Measurements from ENCODE around the gene INCA1.

INCA1 gene

GRCh38 chr17:4940555-4941318 lies 56.6 kb downstream of the INCA1 start:
- CTCF ChIA-PET: interaction anchor here (1.0 to 2.3 kb wide), 4 partner anchors 15 to 122 kb away, joined by 3 to 12 read pairs (median 3); no protein-coding TSS in a partner anchor
- TF ChIP-seq CTCF (IDR thresholded peaks at IDR 0.05; ENCODE audit: control extremely low read depth, extremely low read depth, low read depth, missing control alignments): no peak
- POLR2A ChIA-PET: interaction anchor here (0.5 to 1.8 kb wide), 9 partner anchors 11 to 285 kb away, joined by 3 to 25 read pairs (median 5); partner anchors contain the start of genes C17orf107 and SPAG7
- no peak for DNase-seq (ENCODE audit: extremely low spot score)

DNA sequence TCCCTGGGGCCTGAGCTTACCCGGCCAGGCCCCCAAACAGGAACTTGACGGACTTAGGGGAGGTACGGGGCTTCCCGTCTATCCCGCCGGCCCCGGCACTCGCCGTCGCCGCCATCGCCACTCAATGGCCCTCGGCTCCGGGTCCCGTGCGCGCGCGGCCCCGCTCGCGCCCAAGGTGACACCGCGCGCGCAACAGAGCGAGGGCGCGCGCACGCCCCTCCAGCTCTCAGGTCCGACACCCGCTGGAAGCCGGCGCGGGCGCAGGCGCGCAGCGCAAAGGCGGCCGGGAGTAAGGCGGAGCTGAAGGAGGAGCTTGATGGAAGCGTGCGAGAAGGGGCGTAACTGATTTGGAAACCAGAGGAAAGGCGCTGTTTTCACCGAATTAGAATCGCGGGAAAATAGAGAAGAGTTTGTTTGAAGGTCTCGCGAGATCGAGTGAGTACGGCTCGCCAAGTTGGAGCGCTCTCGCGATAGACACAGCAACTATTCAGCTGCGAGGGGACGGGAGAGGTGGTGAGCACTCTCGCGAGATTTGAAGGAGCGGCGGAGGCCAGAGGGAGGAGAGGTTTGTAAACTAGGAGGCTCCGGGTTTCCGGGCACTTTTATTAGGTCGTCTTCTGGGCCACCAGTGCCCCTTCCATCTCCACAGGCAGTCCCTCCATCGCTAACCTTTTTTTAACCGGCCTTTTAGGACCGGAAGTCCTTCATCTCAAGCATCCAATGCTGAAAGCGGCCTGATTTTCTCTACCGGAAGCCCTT lies 57.3 kb downstream of the INCA1 start, which contains the start of the genes RNF167 and SLC25A11:
Gene RNF167 (plus strand): TSS at position 473 of the 759 bp plus-strand sequence. CDS start 642 bp downstream, outside the sequence.
Gene SLC25A11 (minus strand): TSS at position 251 of the 759 bp plus-strand sequence. CDS start 136 bp downstream, at position 115.
- ChIA-PET POLR2A (interaction anchor here (0.5 to 1.8 kb wide), 13 partner anchors 9 to 286 kb away, joined by 3 to 25 read pairs (median 5); partner anchors contain the start of genes C17orf107, PFN1 and SPAG7), CTCF (interaction anchor here (1.0 to 2.3 kb wide), 6 partner anchors 14 to 123 kb away, joined by 3 to 12 read pairs (median 3); no protein-coding TSS in a partner anchor)
- TF ChIP-seq CTCF (IDR thresholded peaks at IDR 0.05; ENCODE audit: control extremely low read depth, extremely low read depth, low read depth, missing control alignments): no peak
- peak; percentile 97 for DNase-seq (ENCODE audit: extremely low spot score)

DNA sequence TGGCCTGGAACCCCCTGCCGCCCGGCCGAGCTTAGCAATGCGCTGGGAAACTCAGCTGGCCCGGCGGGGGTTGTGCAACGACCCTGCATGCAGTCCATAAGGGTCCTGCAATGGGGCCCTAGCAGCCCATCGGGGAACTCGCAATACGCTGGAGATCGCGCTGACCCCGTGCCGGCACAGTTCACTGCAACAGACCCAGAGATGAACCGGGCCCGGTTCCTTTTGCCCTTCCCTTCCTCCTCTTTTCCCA lies 57.9 kb downstream of the INCA1 start:
- ChIA-PET POLR2A (interaction anchor here (0.5 to 1.8 kb wide), 11 partner anchors 9 to 286 kb away, joined by 3 to 25 read pairs (median 6); partner anchors contain the start of genes C17orf107, PFN1 and SPAG7), CTCF (interaction anchor here (1.0 to 2.3 kb wide), 7 partner anchors 13 to 124 kb away, joined by 3 to 12 read pairs (median 3); partner anchors contain the start of gene CAMTA2)
- no peak for TF ChIP-seq CTCF (IDR thresholded peaks at IDR 0.05; ENCODE audit: control extremely low read depth, extremely low read depth, low read depth, missing control alignments)
- DNase-seq (ENCODE audit: extremely low spot score): no peak

DNA sequence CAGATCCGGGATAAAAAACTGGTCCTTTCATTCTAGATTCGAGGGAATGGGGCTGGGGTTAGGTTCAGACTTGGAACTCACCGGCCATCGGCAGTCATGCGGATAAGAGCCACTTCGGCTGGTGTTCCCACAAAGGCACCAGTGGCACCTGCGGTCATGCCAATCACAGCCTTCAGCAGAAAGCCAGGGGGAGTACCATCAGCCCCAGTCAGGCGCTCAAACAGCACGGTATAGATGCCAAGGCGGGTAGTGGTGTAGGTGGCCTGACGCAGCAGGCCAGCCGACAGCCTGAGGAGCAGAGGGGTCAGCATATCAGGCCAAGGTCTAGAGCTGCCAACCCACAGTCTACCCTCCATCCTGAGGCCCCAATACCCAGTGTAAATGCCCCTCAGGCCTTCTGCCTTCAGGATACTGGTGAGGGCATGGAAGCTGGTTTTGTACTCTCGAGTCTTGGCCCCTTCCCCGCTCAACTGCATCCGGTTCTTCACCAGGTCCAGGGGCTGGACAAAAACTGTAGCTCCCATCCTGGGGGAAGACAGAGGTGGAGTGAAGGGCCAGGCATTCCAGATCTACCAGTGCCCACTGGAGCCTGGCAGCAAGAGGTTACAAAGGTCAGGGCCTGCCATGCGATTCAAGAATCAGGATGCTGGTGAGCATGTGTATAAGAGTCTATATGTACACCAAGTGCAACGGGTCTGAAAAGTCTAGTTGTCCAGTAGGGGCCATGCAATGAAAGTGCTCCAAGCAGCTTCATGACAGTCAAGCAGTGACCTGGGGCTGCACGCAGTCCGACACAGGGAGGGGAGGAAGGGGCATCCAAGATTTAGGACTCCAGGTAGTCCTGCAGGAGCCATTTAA lies 58.4 kb downstream of the INCA1 start:
- no peak for DNase-seq (ENCODE audit: extremely low spot score)
- ChIA-PET POLR2A (interaction anchor here (0.8 to 1.8 kb wide), 6 partner anchors 10 to 39 kb away, joined by 4 to 25 read pairs (median 7); partner anchors contain the start of genes C17orf107, PFN1 and SPAG7), CTCF (interaction anchor here (1.0 to 2.3 kb wide), 6 partner anchors 13 to 49 kb away, joined by 3 to 12 read pairs (median 3); partner anchors contain the start of gene CAMTA2)
- no peak for TF ChIP-seq CTCF (IDR thresholded peaks at IDR 0.05; ENCODE audit: control extremely low read depth, extremely low read depth, low read depth, missing control alignments)
